ENCODE data around the gene SLC15A3. TPM values are rescaled to one million over a fixed set of nuclear protein-coding genes. Genes with fewer than 3 reads are reported as not detected.

The SLC15A3 gene

DNA sequence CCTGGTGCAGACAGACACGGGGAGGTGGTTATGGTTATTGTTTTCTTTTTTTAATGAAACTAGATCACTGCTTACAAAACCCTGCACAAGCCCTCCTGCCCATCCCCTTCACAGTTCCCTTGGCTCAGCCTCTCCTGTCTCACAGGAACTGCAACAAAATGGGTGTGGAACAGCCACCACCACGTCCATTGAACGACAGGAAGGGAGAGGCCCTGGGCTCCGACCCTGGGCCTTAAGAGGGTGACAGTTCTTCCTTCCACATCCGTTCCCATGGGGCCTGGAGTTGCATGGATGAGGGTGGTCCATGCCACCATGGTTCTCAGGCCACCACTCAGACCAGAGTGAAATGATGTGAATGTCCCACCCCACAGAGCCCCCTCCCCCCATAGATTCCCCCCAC is 61.3 kb downstream of the SLC15A3 start:
- Histone ChIP-seq H3K18ac (ENCODE audit: low read depth in 1 of 2, low read length in 2 of 2) (no peak overlapping the region), H2AK5ac (ENCODE audit: low read length, severe bottlenecking) (no peak overlapping the region), H2BK120ac (ENCODE audit: low read depth, low read length) (no peak overlapping the region), H3K14ac (ENCODE audit: low read length in 2 of 2) (no peak overlapping the region), H3K4me3 (ENCODE audit: insufficient read depth in 1 of 2, low read depth in 1 of 2, low read length in 2 of 2) (no peak overlapping the region), H3K9me3 (ENCODE audit: control insufficient read depth, low read length) (no peaks in the 10 kb centered on the region), H2BK12ac (ENCODE audit: low read length in 2 of 2) (no peak overlapping the region), H3K27ac (ENCODE audit: low read length, poor library complexity, severe bottlenecking) (no peak overlapping the region), H2BK15ac (ENCODE audit: low read depth, poor library complexity, severe bottlenecking) (no peak overlapping the region), H3K36me3 (ENCODE audit: control insufficient read depth in 1 of 2, insufficient read depth in 2 of 2, low read depth in 1 of 2, low read length in 2 of 2) (peaks cover 23 to 54% of the 10 kb centered on the region in 2 experiments), H3K79me1 (replicated peaks; ENCODE audit: low read length, poor library complexity, severe bottlenecking) (peaks cover 8% of the 10 kb centered on the region), H3K27me3 (ENCODE audit: control insufficient read depth in 1 of 2, insufficient read depth in 1 of 2, low read length in 2 of 2) (no peaks in the 10 kb centered on the region), H4K8ac (ENCODE audit: low read length) (no peak overlapping the region), H3K4ac (ENCODE audit: low read depth in 1 of 2, low read length in 2 of 2) (no peak overlapping the region), H3K4me1 (ENCODE audit: control insufficient read depth, insufficient read depth, low read depth, low read length) (peaks cover 4% of the 10 kb centered on the region), H3K4me2 (ENCODE audit: low read length, poor library complexity, severe bottlenecking) (no peak overlapping the region), H3K23ac (ENCODE audit: low read length in 2 of 2) (no peak overlapping the region), H2AFZ (ENCODE audit: low read depth, low read length) (no peak overlapping the region), H3K9ac (ENCODE audit: low read length) (no peak overlapping the region), H4K91ac (ENCODE audit: low read length) (no peak overlapping the region), H2BK5ac (ENCODE audit: low read depth, low read length, poor library complexity, severe bottlenecking) (no peak overlapping the region)
- WGBS: 82% methylated on average over 3 of the region's 5 CpGs
- no peak for DNase-seq

DNA sequence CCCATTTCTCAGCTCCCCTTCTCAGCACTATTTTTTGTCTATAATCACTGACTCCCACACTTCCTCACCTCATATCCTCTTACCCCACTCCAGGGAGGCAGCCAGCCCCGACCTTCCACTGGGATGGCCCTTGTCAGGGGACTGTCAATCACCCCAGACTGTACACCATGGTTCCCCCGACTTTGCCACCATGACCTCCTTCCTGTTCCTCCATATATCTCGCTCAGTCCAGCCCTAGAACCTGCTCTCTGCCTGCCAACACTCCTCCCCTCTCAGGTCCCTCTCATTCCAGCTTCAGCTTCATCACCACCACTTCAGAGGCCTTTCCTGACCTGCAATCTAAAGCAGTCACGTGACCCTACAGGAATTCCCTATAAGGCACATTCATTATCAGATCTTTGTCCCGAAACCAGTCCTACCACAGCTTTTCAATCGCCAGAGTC is 62.1 kb downstream of the SLC15A3 start:
- no peak overlapping the region for H2BK120ac ChIP-seq (ENCODE audit: low read depth, low read length)
- no peak overlapping the region for H2AK5ac ChIP-seq (ENCODE audit: low read length, severe bottlenecking)

DNA sequence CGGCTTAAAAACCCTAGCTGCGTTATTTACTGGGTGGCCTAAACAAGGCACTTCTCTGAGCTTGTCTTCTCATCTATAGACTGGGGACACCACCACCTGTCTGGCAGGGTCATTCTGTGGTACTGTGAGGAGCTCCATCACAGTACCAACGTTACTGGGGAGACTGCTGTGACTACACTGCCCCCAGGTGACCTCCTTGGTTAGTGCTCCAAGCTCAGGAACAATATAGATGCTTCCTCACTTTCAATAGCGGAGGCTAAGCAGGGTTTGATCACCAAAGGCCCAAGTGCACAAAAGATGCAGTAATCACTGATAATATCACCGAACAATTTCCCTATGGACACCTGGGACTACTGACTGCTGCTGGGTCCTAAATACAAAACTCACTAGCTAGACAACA is 64.4 kb downstream of the SLC15A3 start:
- 76% methylated on average over 5 of the region's 5 CpGs for WGBS
- no peak overlapping the region for H3K9ac ChIP-seq (ENCODE audit: low read length)
- H4K8ac ChIP-seq (ENCODE audit: low read length): no peak overlapping the region

More for the DNA sequence above, 62.1 kb downstream of the SLC15A3 start:
- no peak overlapping the region for H3K4me3 ChIP-seq (ENCODE audit: insufficient read depth in 1 of 2, low read depth in 1 of 2, low read length in 2 of 2)
- peaks cover 8% of the 10 kb centered on the region for H3K79me1 ChIP-seq (replicated peaks; ENCODE audit: low read length, poor library complexity, severe bottlenecking)
- peaks cover 23 to 46% of the 10 kb centered on the region in 2 experiments for H3K36me3 ChIP-seq (ENCODE audit: control insufficient read depth in 1 of 2, insufficient read depth in 2 of 2, low read depth in 1 of 2, low read length in 2 of 2)
- no peak overlapping the region for H3K4me2 ChIP-seq (ENCODE audit: low read length, poor library complexity, severe bottlenecking)
- no peak overlapping the region for H3K27ac ChIP-seq (ENCODE audit: low read length, poor library complexity, severe bottlenecking)
- peak overlapping the region in 1 of 2 experiments; percentile 59 for H3K14ac ChIP-seq (ENCODE audit: low read length in 2 of 2)
- no peak overlapping the region for H3K18ac ChIP-seq (ENCODE audit: low read depth in 1 of 2, low read length in 2 of 2)
- H4K8ac ChIP-seq (ENCODE audit: low read length): no peak overlapping the region
- H3K27me3 ChIP-seq (ENCODE audit: control insufficient read depth in 1 of 2, insufficient read depth in 1 of 2, low read length in 2 of 2): no peaks in the 10 kb centered on the region
- 85% methylated on average over 6 of the region's 6 CpGs for WGBS
- DNase-seq: no peak
- no peak overlapping the region for H2AFZ ChIP-seq (ENCODE audit: low read depth, low read length)
- H3K23ac ChIP-seq (ENCODE audit: low read length in 2 of 2): no peak overlapping the region
- H2BK5ac ChIP-seq (ENCODE audit: low read depth, low read length, poor library complexity, severe bottlenecking): no peak overlapping the region
- H3K4ac ChIP-seq (ENCODE audit: low read depth in 1 of 2, low read length in 2 of 2): no peak overlapping the region
- no peak overlapping the region for H3K9ac ChIP-seq (ENCODE audit: low read length)
- no peaks in the 10 kb centered on the region for H3K9me3 ChIP-seq (ENCODE audit: control insufficient read depth, low read length)
- H4K91ac ChIP-seq (ENCODE audit: low read length): no peak overlapping the region
- no peak overlapping the region for H2BK12ac ChIP-seq (ENCODE audit: low read length in 2 of 2)
- no peak overlapping the region for H2BK15ac ChIP-seq (ENCODE audit: low read depth, poor library complexity, severe bottlenecking)
- peaks cover 4% of the 10 kb centered on the region for H3K4me1 ChIP-seq (ENCODE audit: control insufficient read depth, insufficient read depth, low read depth, low read length)

More for the DNA sequence above, 64.4 kb downstream of the SLC15A3 start:
- Histone ChIP-seq H3K4me1 (ENCODE audit: control insufficient read depth, insufficient read depth, low read depth, low read length) (peaks cover 4% of the 10 kb centered on the region), H3K14ac (ENCODE audit: low read length in 2 of 2) (no peak overlapping the region), H2BK120ac (ENCODE audit: low read depth, low read length) (no peak overlapping the region), H3K9me3 (ENCODE audit: control insufficient read depth, low read length) (no peaks in the 10 kb centered on the region), H3K4me2 (ENCODE audit: low read length, poor library complexity, severe bottlenecking) (no peak overlapping the region), H3K27ac (ENCODE audit: low read length, poor library complexity, severe bottlenecking) (no peak overlapping the region), H3K4me3 (ENCODE audit: insufficient read depth in 1 of 2, low read depth in 1 of 2, low read length in 2 of 2) (no peak overlapping the region), H3K79me1 (replicated peaks; ENCODE audit: low read length, poor library complexity, severe bottlenecking) (peaks cover 3% of the 10 kb centered on the region), H4K91ac (ENCODE audit: low read length) (no peak overlapping the region), H3K36me3 (ENCODE audit: control insufficient read depth in 1 of 2, insufficient read depth in 2 of 2, low read depth in 1 of 2, low read length in 2 of 2) (peaks cover 19 to 25% of the 10 kb centered on the region in 2 experiments), H2AFZ (ENCODE audit: low read depth, low read length) (no peak overlapping the region), H3K23ac (ENCODE audit: low read length in 2 of 2) (no peak overlapping the region), H2BK15ac (ENCODE audit: low read depth, poor library complexity, severe bottlenecking) (no peak overlapping the region), H3K27me3 (ENCODE audit: control insufficient read depth in 1 of 2, insufficient read depth in 1 of 2, low read length in 2 of 2) (no peaks in the 10 kb centered on the region), H2BK12ac (ENCODE audit: low read length in 2 of 2) (no peak overlapping the region), H2BK5ac (ENCODE audit: low read depth, low read length, poor library complexity, severe bottlenecking) (no peak overlapping the region), H3K4ac (ENCODE audit: low read depth in 1 of 2, low read length in 2 of 2) (no peak overlapping the region), H2AK5ac (ENCODE audit: low read length, severe bottlenecking) (no peak overlapping the region), H3K18ac (ENCODE audit: low read depth in 1 of 2, low read length in 2 of 2) (no peak overlapping the region)
- DNase-seq: peak; percentile 63

Small RNA genes lying within 50 kb of the gene (small RNA-seq; reads per million reads assigned to genes)
- not detected for gene RNU6-933P (ENCODE audit: low read depth)
